ENCODE results near the gene SMU1.
A peak's percentile ranks its signal among the peaks of the same experiment; 100 is the strongest.

SMU1 gene

GRCh38 chr9:33043671-33044070, 32.8 kb downstream of the SMU1 start:
- no peak for DNase-seq

GRCh38 chr9:33042473-33042872, 34.0 kb downstream of the SMU1 start:
- DNase-seq, result no peak

GRCh38 chr9:33041432-33042188, 34.9 kb downstream of the SMU1 start:
- DNase-seq, result peak in 1 of 2 experiments; percentile 8

- no peak for DNase-seq
Observed at GRCh38 chr9:33040792-33041431, 35.6 kb downstream of the SMU1 start.

GRCh38 chr9:33032865-33033264, 43.6 kb downstream of the SMU1 start:
- no peak for DNase-seq

- DNase-seq, result no peak
Observed at GRCh38 chr9:33032292-33032691, 44.2 kb downstream of the SMU1 start.

GRCh38 chr9:33030285-33030684, 46.2 kb downstream of the SMU1 start:
- no peak for DNase-seq

GRCh38 chr9:33029231-33029786, 47.2 kb downstream of the SMU1 start:
- DNase-seq, result peak; percentile 54 to 80

- peak in 1 of 2 experiments; percentile 20 for DNase-seq
Observed at GRCh38 chr9:33025572-33026342, 50.7 kb downstream of the SMU1 start.

- peak; percentile 84 to 85 for DNase-seq
Observed at GRCh38 chr9:33024966-33025571, 51.4 kb downstream of the SMU1 start, which contains the start of gene DNAJA1. TSS of gene DNAJA1 (plus strand) at chr9:33025273. CDS start at chr9:33026485, 1,212 bp downstream.

- DNase-seq, result peak in 1 of 2 experiments; percentile 19
Observed at GRCh38 chr9:33024126-33024965, 52.1 kb downstream of the SMU1 start.

- no peak for DNase-seq
Observed at GRCh38 chr9:33023661-33024060, 52.8 kb downstream of the SMU1 start.

GRCh38 chr9:33022755-33023154, 53.7 kb downstream of the SMU1 start:
- DNase-seq, result no peak

GRCh38 chr9:33022303-33022702, 54.2 kb downstream of the SMU1 start:
- no peak for DNase-seq

- DNase-seq, result no peak
Observed at GRCh38 chr9:33019797-33020196, 56.7 kb downstream of the SMU1 start.

- no peak for DNase-seq
Observed at GRCh38 chr9:33017283-33018041, 59.0 kb downstream of the SMU1 start.

GRCh38 chr9:33014665-33015014, 61.8 kb downstream of the SMU1 start:
- DNase-seq, result no peak

GRCh38 chr9:33013962-33014664, 62.4 kb downstream of the SMU1 start:
- no peak for DNase-seq

GRCh38 chr9:33012328-33013069, 64.0 kb downstream of the SMU1 start:
- no peak for DNase-seq

GRCh38 chr9:33011831-33012230, 64.6 kb downstream of the SMU1 start:
- no peak for DNase-seq

Measured in AML-193 (cell line).